Nephron (organoid): Measurements from ENCODE around the gene LENG9.
"Not testable (repeated sequence)": the region's sequence is repeated elsewhere in the genome, so short reads cannot be mapped to it uniquely, and the experiment has no call there.

Source experiments
- H3K27ac Mint-ChIP-seq, 3 experiments: 2 replicates each; pipeline ENCODE4 v1.8.0; 2020; ENCODE audit warnings: mixed read lengths in 3 of 3, mild to moderate bottlenecking in 2 of 3, moderate library complexity in 1 of 3
- H3K27me3 Mint-ChIP-seq: 2 replicates; pipeline ENCODE4 v1.8.0; 2021; ENCODE audit warnings: low read depth, mild to moderate bottlenecking, moderate library complexity, mixed read lengths
- H3K36me3 Mint-ChIP-seq: 2 replicates; pipeline ENCODE4 v1.8.0; 2020; ENCODE audit warnings: low read depth, mixed read lengths
- H3K4me1 Mint-ChIP-seq: 2 replicates; pipeline ENCODE4 v1.8.0; 2020; ENCODE audit warnings: mixed read lengths
- H3K4me3 Mint-ChIP-seq, 3 experiments: 2 replicates each; pipeline ENCODE4 v1.8.0; 2020; ENCODE audit warnings: mild to moderate bottlenecking in 3 of 3, mixed read lengths in 3 of 3, moderate library complexity in 2 of 3
- H3K9me3 Mint-ChIP-seq: 2 replicates; pipeline ENCODE4 v1.8.0; 2020; ENCODE audit warnings: mixed read lengths
- CTCF ChIP-seq, 3 experiments: fragments of 200-600 bp; sonication (generic); IDR thresholded peaks; one replicate each; pipeline ENCODE4 v1.5.0; 2021; ENCODE audit warnings: antibody characterized with exemption in 3 of 3; ENCODE audit not compliant: unreplicated experiment in 3 of 3

LENG9 gene

GRCh38 chr19:54470991-54471782 is 7.6 kb upstream of the LENG9 start:
- Mint-ChIP-seq H3K4me3 (peak overlapping the region; percentile 84 to 86 (median 86)), H3K27me3 (peaks cover 18% of the 10 kb centered on the region), H3K27ac (peak overlapping the region; percentile 81 to 90 (median 89)), H3K36me3 (peaks cover 17% of the 10 kb centered on the region), H3K4me1 (peaks cover 29% of the 10 kb centered on the region), H3K9me3 (no peaks in the 10 kb centered on the region)
- TF ChIP-seq CTCF (IDR thresholded peaks at IDR 0.05; ENCODE audit: unreplicated experiment in 3 of 3): no peak

- H3K4me1 Mint-ChIP-seq: peaks cover 29% of the 10 kb centered on the region
- peak overlapping the region; percentile 81 to 90 (median 89) for H3K27ac Mint-ChIP-seq
- peaks cover 21% of the 10 kb centered on the region for H3K36me3 Mint-ChIP-seq
- H3K4me3 Mint-ChIP-seq: peak overlapping the region; percentile 82 to 86 (median 84)
- peaks cover 21% of the 10 kb centered on the region for H3K27me3 Mint-ChIP-seq
- H3K9me3 Mint-ChIP-seq: no peaks in the 10 kb centered on the region
- no peak for TF ChIP-seq CTCF (IDR thresholded peaks at IDR 0.05; ENCODE audit: unreplicated experiment in 3 of 3)
Observed at GRCh38 chr19:54470276-54470887, 6.8 kb upstream of the LENG9 start.

- peak overlapping the region; percentile 82 to 86 (median 84) for H3K4me3 Mint-ChIP-seq
- peaks cover 29% of the 10 kb centered on the region for H3K4me1 Mint-ChIP-seq
- no peaks in the 10 kb centered on the region for H3K9me3 Mint-ChIP-seq
- peaks cover 21% of the 10 kb centered on the region for H3K36me3 Mint-ChIP-seq
- H3K27me3 Mint-ChIP-seq: peaks cover 21% of the 10 kb centered on the region
- H3K27ac Mint-ChIP-seq: peak overlapping the region; percentile 81 to 90 (median 89)
- no peak for TF ChIP-seq CTCF (IDR thresholded peaks at IDR 0.05; ENCODE audit: unreplicated experiment in 3 of 3)
Observed at GRCh38 chr19:54469496-54469934, 5.9 kb upstream of the LENG9 start.

- H3K4me1 Mint-ChIP-seq: peaks cover 36% of the 10 kb centered on the region
- peaks cover 29% of the 10 kb centered on the region for H3K36me3 Mint-ChIP-seq
- H3K27me3 Mint-ChIP-seq: peaks cover 21% of the 10 kb centered on the region
- H3K4me3 Mint-ChIP-seq: peak overlapping the region; percentile 71 to 76 (median 71)
- H3K27ac Mint-ChIP-seq: peak overlapping the region; percentile 58 to 82 (median 61)
- not testable (repeated sequence) for H3K9me3 Mint-ChIP-seq
Observed at GRCh38 chr19:54466110-54466480, 2.5 kb upstream of the LENG9 start.

- no peak for TF ChIP-seq CTCF (IDR thresholded peaks at IDR 0.05; ENCODE audit: unreplicated experiment in 3 of 3)
- peak overlapping the region; percentile 71 to 76 (median 71) for H3K4me3 Mint-ChIP-seq
- peak overlapping the region; percentile 58 to 65 (median 61) for H3K27ac Mint-ChIP-seq
- H3K36me3 Mint-ChIP-seq: peaks cover 29% of the 10 kb centered on the region
- H3K9me3 Mint-ChIP-seq: no peaks in the 10 kb centered on the region
- peaks cover 32% of the 10 kb centered on the region for H3K4me1 Mint-ChIP-seq
- H3K27me3 Mint-ChIP-seq: peaks cover 17% of the 10 kb centered on the region
Observed at GRCh38 chr19:54465426-54466109, 2.0 kb upstream of the LENG9 start.
